NOMO-1 treated with dmso at 0.1 percent for 144 hours (cell line): ENCODE data around the gene MDN1.
"Not testable (repeated sequence)": the region's sequence is repeated elsewhere in the genome, so short reads cannot be mapped to it uniquely, and the experiment has no call there.

Experiments
- DNase-seq: peaks from one replicate; lab custom pipeline; 2025; ENCODE audit not compliant: unreplicated experiment; lab: John Stamatoyannopoulos, UW

MDN1 gene

GRCh38 chr6:89662659-89663223, 156.9 kb downstream of the MDN1 start:
- no peak for DNase-seq

- no peak for DNase-seq
These were observed 158.0 kb downstream of the MDN1 start for GRCh38 chr6:89661559-89661958.

- DNase-seq, result no peak
These were observed 158.6 kb downstream of the MDN1 start for GRCh38 chr6:89660981-89661380.

GRCh38 chr6:89657445-89658158, 162.0 kb downstream of the MDN1 start:
- no peak for DNase-seq

- no peak for DNase-seq
These were observed 164.5 kb downstream of the MDN1 start for GRCh38 chr6:89655122-89655521.

- no peak for DNase-seq
These were observed 169.0 kb downstream of the MDN1 start for GRCh38 chr6:89650579-89650978.

GRCh38 chr6:89649682-89650081, 169.9 kb downstream of the MDN1 start:
- no peak for DNase-seq

- DNase-seq, result no peak
These were observed 174.7 kb downstream of the MDN1 start for GRCh38 chr6:89644864-89645263.

- DNase-seq, result no peak
These were observed 176.2 kb downstream of the MDN1 start for GRCh38 chr6:89643406-89643805.

GRCh38 chr6:89642956-89643355, 176.6 kb downstream of the MDN1 start:
- DNase-seq, result no peak

- not testable (repeated sequence) for DNase-seq
These were observed 178.0 kb downstream of the MDN1 start for GRCh38 chr6:89641581-89641980.

- no peak for DNase-seq
These were observed 178.8 kb downstream of the MDN1 start for GRCh38 chr6:89640804-89641203.

- peak; percentile 87 for DNase-seq
These were observed 181.0 kb downstream of the MDN1 start, which contains the start of gene LYRM2 for GRCh38 chr6:89638320-89639195. LYRM2 (minus strand) TSS chr6:89638747; CDS start chr6:89638716, 31 bp downstream.

- DNase-seq, result no peak
These were observed 181.7 kb downstream of the MDN1 start for GRCh38 chr6:89637960-89638319.

GRCh38 chr6:89636412-89636811, 183.2 kb downstream of the MDN1 start:
- DNase-seq, result not testable (repeated sequence)

- DNase-seq, result no peak
These were observed 189.1 kb downstream of the MDN1 start for GRCh38 chr6:89630488-89630887.

- no peak for DNase-seq
These were observed 195.8 kb downstream of the MDN1 start for GRCh38 chr6:89623749-89624148.

- DNase-seq, result no peak
These were observed 200.0 kb downstream of the MDN1 start for GRCh38 chr6:89619567-89619966.

GRCh38 chr6:89618026-89618425, 201.6 kb downstream of the MDN1 start:
- DNase-seq, result no peak

GRCh38 chr6:89616531-89616930, 203.1 kb downstream of the MDN1 start:
- no peak for DNase-seq

- DNase-seq, result no peak
These were observed 203.7 kb downstream of the MDN1 start for GRCh38 chr6:89615882-89616281.

- no peak for DNase-seq
These were observed 205.8 kb downstream of the MDN1 start for GRCh38 chr6:89613790-89614189.
